IPS-18c (cell line): Measurements from ENCODE around the gene FLOT2.
"Not testable (repeated sequence)": the region's sequence is repeated elsewhere in the genome, so short reads cannot be mapped to it uniquely, and the experiment has no call there.

Source experiments
- H3K4me3 ChIP-seq: 2 replicates; pipeline ENCODE4 v1.7.0; 2013; ENCODE audit warnings: low read depth, mild to moderate bottlenecking, low read length, moderate library complexity; ENCODE audit not compliant: insufficient read depth
- H3K9me3 ChIP-seq: one replicate; pipeline ENCODE4 v1.6.1; 2013; ENCODE audit warnings: mild to moderate bottlenecking, low read length, moderate library complexity; ENCODE audit not compliant: control insufficient read depth, insufficient read depth

Gene FLOT2

GRCh38 chr17:28883967-28884702 lies 13.4 kb downstream of the FLOT2 start:
- Histone ChIP-seq H3K9me3 (no peaks in the 10 kb centered on the region), H3K4me3 (no peak overlapping the region)

- no peak overlapping the region for H3K4me3 ChIP-seq
- H3K9me3 ChIP-seq: no peaks in the 10 kb centered on the region
Observed at GRCh38 chr17:28882154-28882895, 15.2 kb downstream of the FLOT2 start.

- no peak overlapping the region for H3K4me3 ChIP-seq
- no peaks in the 10 kb centered on the region for H3K9me3 ChIP-seq
Observed at GRCh38 chr17:28881533-28882056, 15.9 kb downstream of the FLOT2 start.

GRCh38 chr17:28880572-28880945 lies 17.0 kb downstream of the FLOT2 start:
- H3K4me3 ChIP-seq: no peak overlapping the region
- H3K9me3 ChIP-seq: no peaks in the 10 kb centered on the region

- H3K9me3 ChIP-seq: no peaks in the 10 kb centered on the region
- no peak overlapping the region for H3K4me3 ChIP-seq
Observed at GRCh38 chr17:28879886-28880571, 17.5 kb downstream of the FLOT2 start.

GRCh38 chr17:28878981-28879380 lies 18.6 kb downstream of the FLOT2 start:
- H3K9me3 ChIP-seq: no peaks in the 10 kb centered on the region
- H3K4me3 ChIP-seq: no peak overlapping the region

- no peaks in the 10 kb centered on the region for H3K9me3 ChIP-seq
- H3K4me3 ChIP-seq: no peak overlapping the region
Observed at GRCh38 chr17:28878158-28878910, 19.2 kb downstream of the FLOT2 start.

GRCh38 chr17:28877150-28877711 lies 20.3 kb downstream of the FLOT2 start:
- not testable (repeated sequence) for H3K4me3 ChIP-seq, H3K9me3 ChIP-seq

- H3K4me3 ChIP-seq: no peak overlapping the region
- H3K9me3 ChIP-seq: no peaks in the 10 kb centered on the region
Observed at GRCh38 chr17:28875848-28876550, 21.5 kb downstream of the FLOT2 start.

GRCh38 chr17:28874750-28875149 lies 22.8 kb downstream of the FLOT2 start:
- no peak overlapping the region for H3K4me3 ChIP-seq
- H3K9me3 ChIP-seq: no peaks in the 10 kb centered on the region

- Histone ChIP-seq H3K9me3 (no peaks in the 10 kb centered on the region), H3K4me3 (no peak overlapping the region)
Observed at GRCh38 chr17:28873839-28874238, 23.7 kb downstream of the FLOT2 start.

GRCh38 chr17:28871056-28871579 lies 26.4 kb downstream of the FLOT2 start:
- Histone ChIP-seq H3K4me3 (no peak overlapping the region), H3K9me3 (no peaks in the 10 kb centered on the region)

- no peaks in the 10 kb centered on the region for H3K9me3 ChIP-seq
- no peak overlapping the region for H3K4me3 ChIP-seq
Observed at GRCh38 chr17:28867276-28867675, 30.3 kb downstream of the FLOT2 start.

- Histone ChIP-seq H3K9me3 (no peaks in the 10 kb centered on the region), H3K4me3 (no peak overlapping the region)
Observed at GRCh38 chr17:28865946-28866752, 31.4 kb downstream of the FLOT2 start.

- H3K9me3 ChIP-seq: no peaks in the 10 kb centered on the region
- no peak overlapping the region for H3K4me3 ChIP-seq
Observed at GRCh38 chr17:28864991-28865849, 32.3 kb downstream of the FLOT2 start.
